Right lobe of liver (tissue), 4 donors: ENCODE results near the gene TNFRSF12A.

ENCODE experiments used
- POLR2A ChIP-seq: fragments of 450-650 bp; IDR thresholded peaks from one replicate; pipeline ENCODE4 v1.6.1; 2017; ENCODE audit warnings: antibody characterized with exemption, mild to moderate bottlenecking
- TF ChIP-seq, protein P1 (sequence below), 4 donors: fragments of 200-600 bp in 3 of 4; fragments of 450-650 bp in 1 of 4; IDR thresholded peaks; one replicate each; pipeline versions ENCODE4 v1.5.1 to v1.8.0; 2016 to 2022; ENCODE audit warnings: antibody characterized with exemption in 4 of 4, mild to moderate bottlenecking in 2 of 4
- donor health status: DM: no; HTN: no; CAD: no.
- donor health status: DM: no; HTN: no; CAD: no.
- donor health status: DM: no; HTN: yes; CAD: no.

DNA sequence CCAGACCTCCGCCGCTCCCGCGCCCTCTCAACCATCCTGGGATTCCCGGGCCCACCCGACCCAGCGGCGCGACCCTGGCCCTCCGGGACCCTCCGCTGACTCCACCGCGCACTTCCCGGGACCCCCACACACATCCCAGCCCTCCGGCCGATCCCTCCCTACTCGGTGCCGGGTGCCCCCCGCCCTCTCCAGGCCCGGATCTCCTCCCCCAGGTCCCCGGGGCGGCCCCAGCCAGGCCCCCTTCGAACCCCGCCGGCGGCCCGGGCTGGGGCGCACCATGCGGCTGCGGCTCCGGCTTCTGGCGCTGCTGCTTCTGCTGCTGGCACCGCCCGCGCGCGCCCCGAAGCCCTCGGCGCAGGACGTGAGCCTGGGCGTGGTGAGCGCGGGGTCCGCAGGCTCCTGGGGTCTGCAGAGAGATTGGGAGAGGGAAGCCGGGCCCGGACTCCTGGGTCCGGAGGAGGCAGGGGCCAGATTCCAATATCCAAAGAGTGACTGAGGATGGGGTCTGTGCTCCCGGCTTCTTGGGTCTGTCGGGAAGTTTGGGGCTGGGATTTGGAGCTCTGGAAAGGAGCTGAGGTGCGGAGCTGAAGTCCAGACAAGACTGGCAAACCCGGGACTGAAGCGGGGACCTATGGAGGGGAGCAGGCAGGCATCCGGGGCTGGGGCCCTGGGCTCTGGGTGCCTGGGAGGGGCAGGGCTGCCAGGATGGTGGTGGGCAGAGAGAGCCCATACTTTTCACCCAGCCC lies 26.6 kb downstream of the TNFRSF12A start:
- TF ChIP-seq, protein P1, sequence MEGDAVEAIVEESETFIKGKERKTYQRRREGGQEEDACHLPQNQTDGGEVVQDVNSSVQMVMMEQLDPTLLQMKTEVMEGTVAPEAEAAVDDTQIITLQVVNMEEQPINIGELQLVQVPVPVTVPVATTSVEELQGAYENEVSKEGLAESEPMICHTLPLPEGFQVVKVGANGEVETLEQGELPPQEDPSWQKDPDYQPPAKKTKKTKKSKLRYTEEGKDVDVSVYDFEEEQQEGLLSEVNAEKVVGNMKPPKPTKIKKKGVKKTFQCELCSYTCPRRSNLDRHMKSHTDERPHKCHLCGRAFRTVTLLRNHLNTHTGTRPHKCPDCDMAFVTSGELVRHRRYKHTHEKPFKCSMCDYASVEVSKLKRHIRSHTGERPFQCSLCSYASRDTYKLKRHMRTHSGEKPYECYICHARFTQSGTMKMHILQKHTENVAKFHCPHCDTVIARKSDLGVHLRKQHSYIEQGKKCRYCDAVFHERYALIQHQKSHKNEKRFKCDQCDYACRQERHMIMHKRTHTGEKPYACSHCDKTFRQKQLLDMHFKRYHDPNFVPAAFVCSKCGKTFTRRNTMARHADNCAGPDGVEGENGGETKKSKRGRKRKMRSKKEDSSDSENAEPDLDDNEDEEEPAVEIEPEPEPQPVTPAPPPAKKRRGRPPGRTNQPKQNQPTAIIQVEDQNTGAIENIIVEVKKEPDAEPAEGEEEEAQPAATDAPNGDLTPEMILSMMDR (IDR thresholded peaks at IDR 0.05), result no peak
- TF ChIP-seq POLR2A, result no peak
